CD4-positive, alpha-beta T cell treated with Interleukin-4 for 4 hours (primary cell): ENCODE measurements around the gene TMEM37.

ENCODE experiments used
- DNase-seq: peaks from one replicate; pipeline ENCODE4 v3.0.0-alpha.2; 2020

Gene TMEM37

GRCh38 chr2:119461811-119462210, 30.2 kb downstream of the TMEM37 start:
- no peak for DNase-seq

GRCh38 chr2:119462574-119462973, 30.9 kb downstream of the TMEM37 start:
- DNase-seq: no peak

- no peak for DNase-seq
These were observed 31.5 kb downstream of the TMEM37 start for GRCh38 chr2:119463136-119463535.

- DNase-seq: no peak
These were observed 32.3 kb downstream of the TMEM37 start for GRCh38 chr2:119463990-119464389.

- DNase-seq: no peak
These were observed 33.3 kb downstream of the TMEM37 start for GRCh38 chr2:119464981-119465380.

GRCh38 chr2:119465687-119466086, 34.0 kb downstream of the TMEM37 start:
- no peak for DNase-seq

GRCh38 chr2:119466373-119466772, 34.7 kb downstream of the TMEM37 start:
- no peak for DNase-seq

GRCh38 chr2:119468154-119468955, 36.7 kb downstream of the TMEM37 start:
- no peak for DNase-seq

- no peak for DNase-seq
These were observed 37.5 kb downstream of the TMEM37 start for GRCh38 chr2:119469131-119469530.

- no peak for DNase-seq
These were observed 38.1 kb downstream of the TMEM37 start for GRCh38 chr2:119469661-119470297.

- no peak for DNase-seq
These were observed 41.1 kb downstream of the TMEM37 start for GRCh38 chr2:119472749-119473148.

- DNase-seq: no peak
These were observed 42.1 kb downstream of the TMEM37 start for GRCh38 chr2:119473621-119474370.

- DNase-seq: no peak
These were observed 42.9 kb downstream of the TMEM37 start for GRCh38 chr2:119474371-119475224.

- DNase-seq: no peak
These were observed 43.7 kb downstream of the TMEM37 start for GRCh38 chr2:119475225-119475856.

GRCh38 chr2:119475857-119476244, 44.2 kb downstream of the TMEM37 start:
- DNase-seq: no peak

- DNase-seq: peak; percentile 18
These were observed 44.9 kb downstream of the TMEM37 start for GRCh38 chr2:119476301-119477112.

- no peak for DNase-seq
These were observed 45.5 kb downstream of the TMEM37 start for GRCh38 chr2:119477113-119477505.

- no peak for DNase-seq
These were observed 46.7 kb downstream of the TMEM37 start for GRCh38 chr2:119478188-119478977.

- no peak for DNase-seq
These were observed 47.3 kb downstream of the TMEM37 start for GRCh38 chr2:119478978-119479295.

- no peak for DNase-seq
These were observed 48.5 kb downstream of the TMEM37 start for GRCh38 chr2:119480184-119480583.

- DNase-seq: no peak
These were observed 49.1 kb downstream of the TMEM37 start for GRCh38 chr2:119480718-119481142.
